GM18499 (cell line): Measurements from ENCODE around the gene OMA1.
A peak's percentile ranks its signal among the peaks of the same experiment; 100 is the strongest.
"Not testable (repeated sequence)": the region's sequence is repeated elsewhere in the genome, so short reads cannot be mapped to it uniquely, and the experiment has no call there.

Source experiments
- ATAC-seq: cut with Tn5 transposase; IDR thresholded peaks from one replicate; pipeline ENCODE4 v1.9.1; 2021; ENCODE audit warnings: moderate number of reproducible peaks; ENCODE audit not compliant: insufficient read depth, unreplicated experiment

Gene OMA1

DNA sequence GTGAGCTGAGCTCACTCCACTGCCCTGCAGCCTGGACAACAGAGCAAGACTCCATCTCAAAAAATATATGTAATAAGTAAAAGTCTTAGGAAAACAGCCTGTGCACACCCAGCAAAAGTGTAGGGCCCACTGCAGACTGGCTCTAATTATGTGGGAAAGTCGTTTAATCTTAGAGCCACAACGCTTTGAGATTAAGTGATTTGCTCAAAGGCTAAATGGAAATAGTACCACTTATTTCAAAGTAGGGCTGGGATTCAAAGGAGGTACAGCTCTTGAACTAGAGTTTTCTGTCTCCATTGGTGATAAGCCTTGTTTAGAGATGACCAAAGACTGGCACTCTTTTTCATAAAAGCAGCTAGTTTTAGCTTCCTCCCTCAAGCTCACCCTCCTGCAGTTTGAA, 28.3 kb upstream of the OMA1 start:
- no peak for ATAC-seq

GRCh38 chr1:58573705-58574591, 27.4 kb upstream of the OMA1 start:
- ATAC-seq = peak; percentile 93

GRCh38 chr1:58573138-58573537, 26.6 kb upstream of the OMA1 start:
- ATAC-seq = no peak

DNA sequence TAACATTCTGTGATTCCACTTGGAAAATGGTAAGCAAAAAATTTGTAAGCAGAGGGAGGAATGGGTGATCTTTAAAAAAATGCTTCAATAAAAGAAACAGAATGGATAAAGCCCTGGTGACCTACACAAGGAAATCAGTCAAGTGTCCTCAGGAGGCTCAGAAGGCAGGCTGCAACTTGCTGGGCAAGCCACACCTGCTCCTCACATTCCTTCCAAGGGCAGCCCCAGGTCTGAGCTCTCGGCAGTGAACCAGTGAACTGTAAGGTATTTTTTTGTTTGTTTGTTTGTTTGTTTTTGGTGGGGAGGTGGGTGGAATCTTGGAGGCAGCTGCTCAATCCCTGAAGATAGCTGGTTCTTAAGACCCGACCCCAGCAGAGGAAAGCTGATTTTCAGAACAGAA, 26.2 kb upstream of the OMA1 start:
- no peak for ATAC-seq

GRCh38 chr1:58571616-58572015, 25.1 kb upstream of the OMA1 start:
- ATAC-seq = no peak

DNA sequence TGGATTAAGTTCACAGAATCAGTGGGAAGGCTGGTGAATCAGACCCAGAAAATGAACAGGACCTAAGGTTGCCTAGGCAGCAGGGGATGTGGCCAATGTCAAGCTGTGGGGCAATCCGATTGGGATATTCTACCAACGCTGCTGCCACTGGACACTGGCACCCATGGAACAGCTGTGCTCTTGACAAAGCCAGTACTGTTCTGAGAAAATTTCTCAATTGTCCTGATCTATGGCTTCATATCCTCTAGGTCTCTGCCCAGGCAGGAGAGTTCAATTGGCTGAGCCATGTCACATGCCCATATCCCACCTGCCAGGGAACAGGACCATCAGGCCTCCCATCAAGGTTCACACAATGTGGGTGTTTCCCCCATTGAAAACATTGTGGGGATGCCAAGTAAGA, 24.3 kb upstream of the OMA1 start:
- no peak for ATAC-seq

DNA sequence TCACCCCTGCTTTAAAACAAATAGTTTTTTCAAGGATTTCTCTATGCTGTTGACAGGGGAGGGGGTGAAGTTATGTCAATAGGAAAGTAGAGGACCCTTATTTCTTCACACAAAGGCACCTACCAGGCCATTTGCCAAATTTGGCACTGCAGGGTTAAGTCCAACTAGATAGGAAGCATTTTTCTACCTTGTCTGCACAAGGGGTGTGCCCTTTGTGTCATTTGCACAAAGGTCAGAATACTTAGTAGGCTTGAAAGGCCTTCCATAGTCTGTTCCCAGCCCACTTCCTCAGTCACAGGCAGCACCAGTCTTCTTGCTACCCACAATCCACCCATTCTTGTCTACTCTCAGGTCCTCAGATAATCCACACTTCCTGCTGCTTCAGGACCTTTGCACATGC, 23.6 kb upstream of the OMA1 start:
- ATAC-seq = no peak

DNA sequence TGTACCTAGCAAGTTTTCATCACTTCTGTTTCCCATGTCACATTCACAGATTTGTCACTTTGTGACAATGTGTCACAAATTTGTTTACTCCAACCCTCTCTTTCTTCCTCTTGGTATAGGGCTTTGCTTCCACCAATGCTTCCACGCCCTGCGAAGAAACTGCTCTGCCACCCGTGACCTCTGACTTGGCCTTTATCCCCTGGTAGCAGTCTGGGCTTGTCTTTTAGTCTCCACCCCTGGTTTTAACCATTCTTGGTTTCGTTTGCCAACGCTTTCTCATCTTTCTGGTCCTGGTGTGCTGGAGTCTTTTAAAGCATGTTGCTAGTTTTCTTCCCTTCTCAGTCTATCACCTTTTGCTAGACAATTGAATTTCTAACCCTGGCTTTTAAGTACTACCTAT, 22.4 kb upstream of the OMA1 start:
- ATAC-seq = no peak

- ATAC-seq = no peak
These were observed 21.8 kb upstream of the OMA1 start for GRCh38 chr1:58568271-58568860.

- no peak for ATAC-seq
These were observed 19.8 kb upstream of the OMA1 start for GRCh38 chr1:58566339-58566738.

GRCh38 chr1:58563715-58564114, 17.2 kb upstream of the OMA1 start:
- not testable (repeated sequence) for ATAC-seq

DNA sequence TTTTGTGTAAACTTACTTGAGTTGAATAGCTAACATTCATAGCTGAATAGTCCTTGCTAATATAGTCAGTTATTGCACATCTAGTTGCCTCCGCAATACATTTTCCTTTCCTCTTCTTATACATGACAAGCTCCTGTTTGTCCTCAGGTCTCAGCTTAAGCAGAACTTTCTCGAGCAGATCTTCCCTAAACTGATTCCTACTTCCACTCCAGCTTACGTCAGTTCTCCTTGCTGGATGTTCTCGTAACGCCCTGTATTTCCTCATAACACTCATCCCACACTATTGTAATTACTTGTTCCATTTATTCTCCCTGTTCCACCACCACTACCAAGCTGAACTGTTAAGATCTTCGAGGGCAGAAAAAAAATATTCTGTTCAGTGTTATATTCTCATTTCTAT, 15.1 kb upstream of the OMA1 start:
- no peak for ATAC-seq

GRCh38 chr1:58555393-58555792, 8.9 kb upstream of the OMA1 start:
- no peak for ATAC-seq

- ATAC-seq = no peak
These were observed 4.9 kb upstream of the OMA1 start for GRCh38 chr1:58551186-58552140.

DNA sequence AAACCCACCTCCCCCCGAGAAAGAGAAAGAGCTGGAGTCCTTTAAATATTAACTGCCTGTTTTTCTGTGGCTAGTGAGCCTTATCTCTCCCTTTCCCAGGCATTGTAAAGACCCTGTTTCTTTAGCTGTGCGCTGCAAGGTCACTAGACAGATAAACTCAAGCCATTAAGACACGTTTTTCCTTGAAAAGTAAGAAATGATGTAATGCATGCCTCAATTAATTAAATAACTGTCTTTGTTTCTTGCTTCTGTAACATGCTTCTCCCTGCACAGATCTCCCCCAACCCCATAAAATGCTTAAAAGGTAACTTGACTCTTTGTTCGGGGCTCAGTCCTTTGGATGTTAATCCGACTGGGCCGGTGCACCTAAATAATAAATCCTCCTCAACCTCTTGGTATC, 2.8 kb upstream of the OMA1 start:
- ATAC-seq = not testable (repeated sequence)

- ATAC-seq = no peak
These were observed 1.8 kb upstream of the OMA1 start for GRCh38 chr1:58548371-58548770.

DNA sequence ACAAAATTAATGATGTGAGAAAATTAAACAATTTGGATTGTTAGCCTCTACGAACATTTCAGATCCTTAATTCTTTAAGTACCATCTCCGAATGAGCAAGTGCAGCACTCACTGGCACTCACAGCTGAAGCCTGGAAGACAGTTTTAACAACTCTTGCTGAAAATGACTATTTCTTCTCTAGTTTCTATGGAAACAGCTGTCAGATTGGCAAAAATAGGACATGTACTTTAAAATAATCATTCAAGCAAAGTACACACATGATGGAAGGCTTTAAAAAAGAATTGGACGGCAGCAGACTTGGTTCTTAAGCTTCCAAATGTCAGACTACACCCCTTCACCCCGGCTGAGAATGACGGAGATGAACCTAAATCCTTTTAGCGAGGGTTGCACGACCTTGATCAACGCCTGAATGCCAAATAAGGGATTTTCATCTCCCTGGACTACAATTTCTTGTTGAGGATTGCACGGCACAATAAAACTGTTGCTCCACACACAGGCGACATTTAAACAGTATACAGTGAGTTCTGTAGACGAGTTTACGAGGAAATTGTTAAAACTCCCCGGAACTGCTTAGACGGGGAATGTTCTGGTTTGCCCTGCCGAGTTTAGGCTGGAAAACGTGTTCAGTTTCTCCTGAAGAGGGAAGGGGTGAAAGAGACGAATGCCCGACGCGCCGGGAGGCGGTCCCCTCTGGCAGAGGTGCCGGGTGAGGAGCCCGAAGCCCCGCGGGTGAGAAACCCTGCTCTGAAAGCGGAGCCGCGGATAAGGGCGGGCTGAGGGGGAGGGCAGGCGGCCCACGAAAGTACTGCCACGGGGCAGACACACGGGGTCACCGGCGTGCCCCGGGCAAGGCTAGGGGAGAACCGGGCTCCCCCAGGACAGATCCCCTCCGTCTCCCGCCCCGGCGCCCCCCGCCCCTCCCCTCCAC, 671 bp downstream of the OMA1 start:
- no peak for ATAC-seq

- ATAC-seq = no peak
These were observed 3.3 kb downstream of the OMA1 start for GRCh38 chr1:58543260-58543659.

DNA sequence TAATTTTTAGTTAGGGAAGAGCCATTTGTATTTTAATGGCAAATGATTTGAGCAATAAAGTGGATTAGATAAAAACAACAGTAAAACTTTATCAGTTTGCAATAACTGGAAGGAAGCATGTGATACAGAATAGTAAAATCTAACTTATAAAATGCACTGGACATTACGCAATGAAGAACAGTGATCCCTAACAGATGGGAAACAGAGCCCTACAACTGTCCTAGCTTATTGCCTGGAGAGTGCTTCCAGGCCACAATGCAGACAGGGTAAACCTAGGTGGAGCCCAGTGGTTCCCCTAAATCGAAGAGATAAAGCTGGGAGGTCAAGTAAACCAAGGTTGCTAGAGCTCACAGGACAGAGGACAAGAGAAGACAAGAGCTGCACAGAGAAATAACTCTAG, 7.0 kb downstream of the OMA1 start:
- no peak for ATAC-seq

- ATAC-seq = no peak
These were observed 7.7 kb downstream of the OMA1 start for GRCh38 chr1:58538821-58539220.
